OCI-LY3 (cell line): Measurements from ENCODE around the gene CACNA1A.
"Not testable (repeated sequence)": the region's sequence is repeated elsewhere in the genome, so short reads cannot be mapped to it uniquely, and the experiment has no call there.

Source experiments
- CTCF ChIP-seq: fragments of 200-600, 300-600 bp; sonication (generic); IDR thresholded peaks from 2 replicates; pipeline ENCODE4 v1.5.1; 2014; ENCODE audit warnings: antibody characterized with exemption, low read length, low read depth
- EZH2phosphoT487 ChIP-seq: fragments of 200-600 bp; shearing (Covaris generic); IDR thresholded peaks from 2 replicates; pipeline ENCODE4 v1.6.1; 2018; ENCODE audit warnings: antibody characterized with exemption, mixed run types, low read depth

GRCh38 chr19:13529721-13530120, 23.4 kb upstream of the CACNA1A start:
- TF ChIP-seq CTCF, EZH2phosphoT487: not testable (repeated sequence)
